ENCODE measurements around the gene WDFY3.

The WDFY3 gene

GRCh38 chr4:84937381-84937977, 29.0 kb downstream of the WDFY3 start:
- no peaks in the 10 kb centered on the region for H3K36me3 ChIP-seq (ENCODE audit: insufficient read depth, low read length)
- no peak overlapping the region for H3K4me2 ChIP-seq (ENCODE audit: low read depth, low read length, poor library complexity, severe bottlenecking)
- H2AFZ ChIP-seq (ENCODE audit: low read length), result no peak overlapping the region
- H3K4me1 ChIP-seq (ENCODE audit: insufficient read depth, low read length, poor library complexity, severe bottlenecking), result no peaks in the 10 kb centered on the region
- H3K9me2 ChIP-seq (replicated peaks; ENCODE audit: low read depth, low read length), result no peaks in the 10 kb centered on the region
- no peaks in the 10 kb centered on the region for H3K27me3 ChIP-seq (ENCODE audit: insufficient read depth, low read length, poor library complexity, severe bottlenecking)
- peaks cover 14% of the 10 kb centered on the region; the same call in 1 of the 2 replicates for H3K9me3 ChIP-seq (ENCODE audit: insufficient read depth, low read depth, low read length)
- H3K4me3 ChIP-seq (ENCODE audit: low read length, poor library complexity, severe bottlenecking), result no peak overlapping the region
- peaks cover 30% of the 10 kb centered on the region; the same call in 1 of the 2 replicates for H3K79me2 ChIP-seq (ENCODE audit: insufficient read depth, low read length)
- H4K20me1 ChIP-seq (ENCODE audit: insufficient read depth, low read length, poor library complexity, severe bottlenecking), result peaks cover 2% of the 10 kb centered on the region
- no peaks in the 10 kb centered on the region for H3F3A ChIP-seq (ENCODE audit: low read depth)
- TF ChIP-seq EZH2phosphoT487 (IDR thresholded peaks at IDR 0.05; ENCODE audit: borderline replicate concordance), result no peak
- TF ChIP-seq CTCF (conservative IDR thresholded peaks at IDR 0.05; ENCODE audit: low read length), result no peak
- no peak overlapping the region for H3K9ac ChIP-seq (ENCODE audit: low read depth, low read length, poor library complexity, severe bottlenecking)

GRCh38 chr4:84936123-84936522, 30.4 kb downstream of the WDFY3 start:
- H3K4me1 ChIP-seq (ENCODE audit: insufficient read depth, low read length, poor library complexity, severe bottlenecking), result no peaks in the 10 kb centered on the region
- no peak overlapping the region for H3K9ac ChIP-seq (ENCODE audit: low read depth, low read length, poor library complexity, severe bottlenecking)
- H3K9me2 ChIP-seq (replicated peaks; ENCODE audit: low read depth, low read length), result no peaks in the 10 kb centered on the region
- H3K27me3 ChIP-seq (ENCODE audit: insufficient read depth, low read length, poor library complexity, severe bottlenecking), result no peaks in the 10 kb centered on the region
- peaks cover 2% of the 10 kb centered on the region for H4K20me1 ChIP-seq (ENCODE audit: insufficient read depth, low read length, poor library complexity, severe bottlenecking)
- no peaks in the 10 kb centered on the region for H3F3A ChIP-seq (ENCODE audit: low read depth)
- no peaks in the 10 kb centered on the region; the same call in 1 of the 2 replicates for H3K36me3 ChIP-seq (ENCODE audit: insufficient read depth, low read length)
- H3K4me2 ChIP-seq (ENCODE audit: low read depth, low read length, poor library complexity, severe bottlenecking), result no peak overlapping the region
- no peak overlapping the region for H2AFZ ChIP-seq (ENCODE audit: low read length)
- no peak overlapping the region for H3K4me3 ChIP-seq (ENCODE audit: low read length, poor library complexity, severe bottlenecking)
- peaks cover 27% of the 10 kb centered on the region; the same call in 1 of the 2 replicates for H3K79me2 ChIP-seq (ENCODE audit: insufficient read depth, low read length)
- H3K9me3 ChIP-seq (ENCODE audit: insufficient read depth, low read depth, low read length), result peaks cover 6% of the 10 kb centered on the region; the same call in 1 of the 2 replicates
- TF ChIP-seq CTCF (conservative IDR thresholded peaks at IDR 0.05; ENCODE audit: low read length), result no peak
- TF ChIP-seq EZH2phosphoT487 (IDR thresholded peaks at IDR 0.05; ENCODE audit: borderline replicate concordance), result no peak

- TF ChIP-seq EZH2phosphoT487 (IDR thresholded peaks at IDR 0.05; ENCODE audit: borderline replicate concordance) (no peak), CTCF (conservative IDR thresholded peaks at IDR 0.05; ENCODE audit: low read length) (no peak)
- H3K9me3 ChIP-seq (ENCODE audit: insufficient read depth, low read depth, low read length), result no peaks in the 10 kb centered on the region
- no peaks in the 10 kb centered on the region; the same call in 1 of the 2 replicates for H3K36me3 ChIP-seq (ENCODE audit: insufficient read depth, low read length)
- no peaks in the 10 kb centered on the region for H3K27me3 ChIP-seq (ENCODE audit: insufficient read depth, low read length, poor library complexity, severe bottlenecking)
- H2AFZ ChIP-seq (ENCODE audit: low read length), result no peak overlapping the region
- no peaks in the 10 kb centered on the region for H3F3A ChIP-seq (ENCODE audit: low read depth)
- peaks cover 2% of the 10 kb centered on the region for H4K20me1 ChIP-seq (ENCODE audit: insufficient read depth, low read length, poor library complexity, severe bottlenecking)
- no peaks in the 10 kb centered on the region for H3K4me1 ChIP-seq (ENCODE audit: insufficient read depth, low read length, poor library complexity, severe bottlenecking)
- H3K4me2 ChIP-seq (ENCODE audit: low read depth, low read length, poor library complexity, severe bottlenecking), result no peak overlapping the region
- no peak overlapping the region for H3K4me3 ChIP-seq (ENCODE audit: low read length, poor library complexity, severe bottlenecking)
- no peaks in the 10 kb centered on the region for H3K9me2 ChIP-seq (replicated peaks; ENCODE audit: low read depth, low read length)
- no peak overlapping the region for H3K9ac ChIP-seq (ENCODE audit: low read depth, low read length, poor library complexity, severe bottlenecking)
- H3K79me2 ChIP-seq (ENCODE audit: insufficient read depth, low read length), result peaks cover 13% of the 10 kb centered on the region; the same call in 1 of the 2 replicates
Measured at GRCh38 chr4:84932462-84932861, 34.0 kb downstream of the WDFY3 start.
